NOMO-1 treated with DMSO at 0.1 percent for 48 hours (cell line): ENCODE measurements around the gene LIN37.

Experiments
- DNase-seq: peaks from one replicate; lab custom pipeline; 2025; ENCODE audit not compliant: unreplicated experiment; lab: John Stamatoyannopoulos, UW

LIN37 gene

GRCh38 chr19:35748106-35749020 lies at the start of gene LIN37:
Gene LIN37 (plus strand): TSS chr19:35748576. CDS start chr19:35748725, 149 bp downstream.
- peak; percentile 98 for DNase-seq

- peak; percentile 94 for DNase-seq
Observed at GRCh38 chr19:35702223-35703012, 46.0 kb upstream of the LIN37 start.

DNA sequence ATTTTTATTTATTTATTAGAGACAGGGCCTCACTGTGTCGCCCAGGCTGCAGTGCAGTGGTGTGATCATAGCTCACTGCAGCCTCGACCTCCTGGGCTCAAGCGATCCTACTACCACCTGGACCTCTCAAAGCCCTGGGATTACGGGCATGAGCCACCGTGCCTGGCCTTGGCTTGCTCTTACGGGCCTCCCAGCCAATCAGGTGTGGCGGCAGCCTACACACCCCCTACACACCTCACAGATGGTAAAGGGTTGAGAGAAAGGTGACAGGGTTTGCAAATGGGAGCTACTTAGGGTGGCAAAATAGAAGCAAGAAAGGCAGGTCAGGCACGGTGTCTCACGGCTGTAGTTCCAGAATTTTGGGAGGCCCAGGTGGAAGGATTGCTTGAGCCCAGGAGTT lies 45.0 kb upstream of the LIN37 start:
- DNase-seq: no peak

- DNase-seq: no peak
Observed at GRCh38 chr19:35704218-35704617, 44.2 kb upstream of the LIN37 start, which contains the start of gene ZBTB32. Gene ZBTB32 (plus strand): TSS chr19:35704558. CDS start chr19:35714627, 10,069 bp downstream.

- DNase-seq: no peak
Observed at GRCh38 chr19:35708391-35708790, 40.0 kb upstream of the LIN37 start.

GRCh38 chr19:35710784-35711723 lies 37.3 kb upstream of the LIN37 start:
- DNase-seq: no peak

DNA sequence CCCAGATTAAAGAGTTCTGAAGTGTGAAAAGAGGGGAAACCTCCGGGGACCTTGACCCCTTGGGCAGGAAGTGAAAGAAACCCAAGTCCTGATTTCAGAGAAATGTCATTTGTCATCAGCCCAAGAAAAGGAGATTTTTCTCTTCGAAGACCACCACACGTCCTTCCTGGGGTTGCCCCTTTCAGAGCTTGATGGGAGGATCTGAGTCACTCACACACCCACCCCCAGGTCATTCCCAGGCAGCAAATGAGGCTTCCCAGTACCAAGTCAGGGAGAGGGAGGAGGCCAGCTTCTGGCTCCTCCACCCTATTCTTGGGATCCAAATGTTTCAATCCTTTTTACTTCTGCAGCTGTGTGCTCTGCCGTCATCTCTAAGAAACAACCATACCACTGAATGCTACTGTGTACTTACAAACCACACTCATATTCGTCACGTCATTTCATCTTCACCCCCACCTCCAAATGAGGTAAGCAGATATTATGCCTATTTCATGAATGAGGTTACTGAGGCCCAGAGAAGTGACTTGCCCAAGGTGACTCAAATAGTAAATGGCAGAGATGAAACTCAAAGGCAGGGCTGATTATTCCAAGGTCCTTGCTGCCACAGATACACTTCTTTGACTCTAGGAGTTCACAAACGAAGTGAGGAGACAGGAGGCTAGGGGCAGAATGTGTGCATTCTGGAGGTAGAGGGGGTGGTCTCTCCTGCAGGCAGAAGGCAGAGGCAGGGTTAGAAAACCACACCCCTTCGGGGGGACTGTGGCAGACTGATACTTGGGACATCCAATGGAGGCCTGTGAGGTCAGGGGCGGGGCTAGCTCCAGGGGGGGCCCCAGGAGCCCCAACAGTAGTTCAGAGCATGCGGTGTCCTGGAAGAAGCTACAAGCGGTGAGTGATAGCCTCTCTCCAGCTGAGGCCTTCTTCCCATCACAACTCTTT lies 35.5 kb upstream of the LIN37 start:
- no peak for DNase-seq

DNA sequence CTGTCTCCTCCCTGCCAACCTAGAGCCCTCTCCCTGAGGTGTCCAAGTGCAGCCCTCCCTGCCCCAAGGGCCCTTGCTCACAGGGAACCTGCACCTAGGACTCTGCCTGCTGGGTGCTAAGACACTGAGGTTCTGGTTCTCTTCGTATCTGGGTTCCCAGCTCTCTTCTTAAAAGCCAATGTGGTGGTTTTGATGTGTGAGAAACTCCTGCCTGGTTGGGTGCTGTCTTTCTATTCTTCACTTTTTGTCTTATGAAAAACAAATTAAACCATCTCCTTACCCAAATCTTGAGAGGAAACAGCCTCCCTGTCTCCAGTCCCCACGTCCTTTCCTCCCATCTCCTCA lies 34.9 kb upstream of the LIN37 start:
- DNase-seq: no peak

GRCh38 chr19:35713904-35714495 lies 34.4 kb upstream of the LIN37 start:
- no peak for DNase-seq

DNA sequence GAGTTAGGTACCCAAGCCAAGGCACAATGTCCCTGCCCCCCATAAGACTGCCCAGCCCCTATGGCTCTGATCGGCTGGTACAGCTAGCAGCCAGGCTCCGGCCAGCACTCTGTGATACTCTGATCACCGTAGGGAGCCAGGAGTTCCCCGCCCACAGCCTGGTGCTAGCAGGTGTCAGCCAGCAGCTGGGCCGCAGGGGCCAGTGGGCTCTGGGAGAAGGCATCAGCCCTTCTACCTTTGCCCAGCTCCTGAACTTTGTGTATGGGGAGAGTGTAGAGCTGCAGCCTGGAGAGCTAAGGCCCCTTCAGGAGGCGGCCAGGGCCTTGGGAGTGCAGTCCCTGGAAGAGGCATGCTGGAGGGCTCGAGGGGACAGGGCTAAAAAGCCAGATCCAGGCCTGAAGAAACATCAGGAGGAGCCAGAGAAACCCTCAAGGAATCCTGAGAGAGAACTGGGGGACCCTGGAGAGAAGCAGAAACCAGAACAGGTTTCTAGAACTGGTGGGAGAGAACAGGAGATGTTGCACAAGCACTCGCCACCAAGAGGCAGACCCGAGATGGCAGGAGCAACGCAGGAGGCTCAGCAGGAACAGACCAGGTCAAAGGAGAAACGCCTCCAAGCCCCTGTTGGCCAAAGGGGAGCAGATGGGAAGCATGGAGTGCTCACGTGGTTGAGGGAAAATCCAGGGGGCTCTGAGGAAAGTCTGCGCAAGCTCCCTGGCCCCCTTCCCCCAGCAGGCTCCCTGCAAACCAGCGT lies 33.6 kb upstream of the LIN37 start:
- DNase-seq: no peak

DNA sequence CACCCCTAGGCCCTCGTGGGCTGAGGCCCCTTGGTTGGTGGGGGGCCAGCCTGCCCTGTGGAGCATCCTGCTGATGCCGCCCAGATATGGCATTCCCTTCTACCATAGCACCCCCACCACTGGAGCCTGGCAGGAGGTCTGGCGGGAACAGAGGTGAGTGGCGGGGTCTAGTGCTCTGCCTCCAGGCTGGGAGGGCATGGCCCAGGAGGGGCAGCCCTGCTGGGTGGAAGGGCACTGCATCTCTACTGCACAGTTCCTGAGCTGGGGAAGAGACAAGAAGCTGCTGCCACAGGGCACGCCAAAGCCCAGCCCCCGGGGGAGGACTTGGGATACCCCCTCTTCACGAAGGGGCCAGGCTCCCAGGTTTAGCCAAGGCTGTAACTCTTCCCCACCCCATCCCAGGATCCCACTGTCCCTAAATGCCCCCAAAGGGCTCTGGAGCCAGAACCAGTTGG lies 33.0 kb upstream of the LIN37 start:
- DNase-seq: no peak

DNA sequence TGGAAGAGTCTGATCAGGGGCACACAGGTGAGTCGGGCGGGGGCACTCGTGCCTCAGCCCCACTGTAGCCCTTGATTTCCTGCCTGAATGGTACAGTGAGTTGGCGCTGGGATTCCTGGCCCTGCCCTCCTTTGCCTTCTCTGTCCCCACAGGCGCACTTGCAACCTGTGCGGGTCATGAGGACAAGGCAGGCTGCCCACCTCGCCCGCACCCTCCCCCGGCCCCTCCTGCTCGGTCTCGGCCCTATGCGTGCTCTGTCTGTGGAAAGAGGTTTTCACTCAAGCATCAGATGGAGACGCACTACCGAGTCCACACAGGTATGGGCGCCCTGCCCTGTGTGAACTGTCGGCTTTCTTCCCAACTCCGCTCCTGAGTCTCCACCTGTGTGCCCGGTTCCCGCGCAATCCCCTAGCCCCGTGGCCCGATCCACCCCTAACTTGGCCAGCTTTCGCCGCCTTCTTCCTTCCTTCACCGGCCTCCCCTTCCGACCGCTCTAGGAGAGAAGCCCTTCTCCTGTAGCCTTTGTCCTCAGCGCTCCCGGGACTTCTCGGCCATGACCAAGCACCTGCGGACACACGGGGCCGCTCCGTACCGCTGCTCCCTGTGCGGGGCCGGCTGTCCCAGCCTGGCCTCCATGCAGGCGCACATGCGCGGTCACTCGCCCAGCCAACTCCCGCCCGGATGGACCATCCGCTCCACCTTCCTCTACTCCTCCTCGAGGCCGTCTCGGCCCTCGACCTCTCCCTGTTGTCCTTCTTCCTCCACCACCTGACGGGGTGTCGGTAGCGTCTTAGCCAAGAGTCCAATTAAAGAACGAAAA lies 32.2 kb upstream of the LIN37 start:
- no peak for DNase-seq

- DNase-seq: peak; percentile 95
Observed at GRCh38 chr19:35716801-35717664, 31.3 kb upstream of the LIN37 start.

DNA sequence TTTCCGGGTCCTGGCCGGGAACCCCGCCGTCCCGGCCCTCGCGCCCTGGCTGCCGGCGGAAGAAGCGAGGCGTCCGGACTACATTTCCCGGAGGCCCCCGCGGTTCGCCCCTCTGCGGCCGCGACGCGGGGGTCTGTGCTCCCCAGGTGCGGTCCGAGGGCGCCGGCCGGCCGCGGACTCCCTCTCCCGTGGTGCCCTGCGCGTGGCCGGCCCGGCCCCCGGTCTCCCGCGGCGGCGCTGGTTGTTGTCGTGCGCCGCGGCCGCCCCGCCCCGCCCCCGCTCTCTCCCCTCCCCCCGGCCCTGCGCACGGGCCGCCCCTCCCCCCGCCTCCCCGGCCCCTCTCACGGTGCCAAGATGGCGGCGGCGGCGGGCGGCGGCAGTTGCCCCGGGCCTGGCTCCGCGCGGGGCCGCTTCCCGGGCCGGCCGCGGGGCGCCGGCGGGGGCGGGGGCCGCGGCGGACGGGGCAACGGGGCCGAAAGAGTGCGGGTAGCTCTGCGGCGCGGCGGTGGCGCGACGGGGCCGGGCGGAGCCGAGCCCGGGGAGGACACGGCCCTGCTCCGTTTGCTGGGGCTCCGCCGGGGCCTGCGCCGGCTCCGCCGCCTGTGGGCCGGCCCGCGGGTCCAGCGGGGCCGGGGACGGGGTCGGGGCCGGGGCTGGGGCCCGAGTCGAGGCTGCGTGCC lies 30.6 kb upstream of the LIN37 start, which contains the start of gene KMT2B:
TSS of gene KMT2B (plus strand) at position 339 of the 680 bp plus-strand sequence. CDS start at position 355, 16 bp downstream.
- no peak for DNase-seq

DNA sequence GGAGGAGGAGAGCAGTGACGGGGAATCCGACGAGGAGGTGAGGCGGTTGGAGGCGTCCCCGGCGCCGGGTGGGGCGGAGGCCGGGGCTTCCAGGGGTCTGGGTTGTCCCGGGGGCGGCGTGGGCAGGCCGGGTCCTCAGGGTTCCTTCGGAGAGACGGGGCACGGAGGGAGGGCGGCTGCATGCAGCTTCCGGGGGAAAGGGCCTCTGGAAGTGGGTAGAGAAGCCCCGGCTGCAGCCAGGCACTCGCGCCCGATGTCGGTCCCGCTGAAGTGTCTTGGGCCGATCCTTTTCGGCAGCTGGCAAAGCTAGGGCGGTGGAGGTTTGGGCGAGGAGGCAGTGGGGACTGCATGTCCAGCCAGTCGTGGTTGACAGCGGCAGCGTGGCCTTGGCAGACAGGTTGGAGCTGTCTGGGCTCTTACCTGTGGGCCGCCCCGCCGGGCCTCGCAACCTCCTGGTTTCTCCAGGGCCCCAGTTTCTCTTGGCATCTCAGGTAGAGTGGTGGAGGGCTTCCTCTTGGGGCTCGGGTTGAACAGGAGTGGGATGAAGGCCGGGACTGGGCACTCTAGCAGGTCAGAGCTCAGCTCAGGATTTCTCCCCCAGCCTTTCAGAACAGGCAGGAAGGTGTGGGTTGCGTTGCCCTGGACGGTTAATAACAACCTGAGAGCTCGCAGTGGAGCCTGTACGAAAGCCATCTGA lies 29.9 kb upstream of the LIN37 start:
- no peak for DNase-seq
